NOMO-1 (cell line): Measurements from ENCODE around the gene AZU1.

Source experiments
- DNase-seq, 2 experiments: peaks; one replicate each; lab custom pipeline; 2025; ENCODE audit not compliant: unreplicated experiment in 2 of 2; lab: John Stamatoyannopoulos, UW

Gene AZU1, protein sequence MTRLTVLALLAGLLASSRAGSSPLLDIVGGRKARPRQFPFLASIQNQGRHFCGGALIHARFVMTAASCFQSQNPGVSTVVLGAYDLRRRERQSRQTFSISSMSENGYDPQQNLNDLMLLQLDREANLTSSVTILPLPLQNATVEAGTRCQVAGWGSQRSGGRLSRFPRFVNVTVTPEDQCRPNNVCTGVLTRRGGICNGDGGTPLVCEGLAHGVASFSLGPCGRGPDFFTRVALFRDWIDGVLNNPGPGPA

DNA sequence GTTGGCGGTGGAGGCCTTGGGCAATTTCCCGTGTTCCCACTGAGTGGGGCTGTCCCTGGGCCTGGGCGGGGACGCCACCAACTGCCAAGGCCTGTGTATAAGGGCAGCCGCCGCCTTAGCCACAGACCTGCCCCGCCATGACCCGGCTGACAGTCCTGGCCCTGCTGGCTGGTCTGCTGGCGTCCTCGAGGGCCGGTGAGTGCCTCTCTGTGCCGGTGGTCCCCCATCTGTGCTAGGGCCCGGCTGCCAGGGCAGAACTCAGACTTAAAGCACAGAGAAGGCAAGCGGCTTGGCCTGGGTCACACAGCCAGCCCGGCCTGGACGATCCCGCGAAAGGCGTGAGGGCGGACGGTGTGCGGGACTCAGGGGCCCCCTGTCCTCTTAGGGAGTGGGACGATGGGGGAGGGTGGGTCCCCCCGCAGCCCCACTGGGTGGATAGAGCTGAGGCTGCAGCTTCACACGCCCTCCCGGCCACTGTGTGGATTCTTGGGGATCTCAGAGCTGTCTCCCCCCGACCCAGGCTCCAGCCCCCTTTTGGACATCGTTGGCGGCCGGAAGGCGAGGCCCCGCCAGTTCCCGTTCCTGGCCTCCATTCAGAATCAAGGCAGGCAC, at the start of gene AZU1:
Gene AZU1, plus strand, starts transcription at position 128 of the 612 bp plus-strand sequence. Its CDS starts 10 bp downstream, at position 138.
- peak; percentile 80 to 85 for DNase-seq

DNA sequence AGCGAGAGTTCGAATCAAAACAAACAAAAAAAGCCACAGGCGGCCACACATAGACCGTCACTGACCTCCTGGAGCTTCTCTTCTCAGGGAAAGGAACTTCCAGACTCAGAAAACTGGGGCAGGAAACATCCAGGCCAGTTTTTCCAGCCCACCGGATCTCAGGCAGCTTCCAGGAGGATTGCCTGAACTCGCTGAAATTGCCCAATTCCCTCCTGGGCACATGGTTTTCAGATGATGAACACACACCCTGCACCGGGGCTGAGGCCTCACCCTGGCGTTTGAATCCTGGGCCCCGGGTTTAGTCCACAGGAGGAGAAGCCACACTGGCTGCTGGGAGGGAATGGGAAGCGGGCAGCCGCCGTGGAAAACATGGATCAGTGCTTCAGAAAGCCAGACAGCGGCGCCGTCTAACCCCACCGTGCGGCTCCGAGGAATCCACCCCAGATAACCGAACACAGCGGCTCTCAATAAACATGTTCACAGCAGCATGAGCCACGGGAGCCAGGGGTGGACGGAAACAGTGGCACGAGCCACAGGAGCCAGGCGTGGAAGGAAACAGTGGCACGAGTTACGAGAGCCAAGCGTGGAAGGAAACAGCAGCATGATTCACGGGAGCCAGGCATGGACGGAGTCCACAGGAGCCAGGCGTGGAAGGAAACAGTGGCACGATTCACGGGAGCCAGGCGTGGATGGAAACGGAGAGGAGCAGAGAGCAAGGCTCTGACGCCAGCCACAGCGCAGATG, 48.6 kb upstream of the AZU1 start:
- no peak for DNase-seq

DNA sequence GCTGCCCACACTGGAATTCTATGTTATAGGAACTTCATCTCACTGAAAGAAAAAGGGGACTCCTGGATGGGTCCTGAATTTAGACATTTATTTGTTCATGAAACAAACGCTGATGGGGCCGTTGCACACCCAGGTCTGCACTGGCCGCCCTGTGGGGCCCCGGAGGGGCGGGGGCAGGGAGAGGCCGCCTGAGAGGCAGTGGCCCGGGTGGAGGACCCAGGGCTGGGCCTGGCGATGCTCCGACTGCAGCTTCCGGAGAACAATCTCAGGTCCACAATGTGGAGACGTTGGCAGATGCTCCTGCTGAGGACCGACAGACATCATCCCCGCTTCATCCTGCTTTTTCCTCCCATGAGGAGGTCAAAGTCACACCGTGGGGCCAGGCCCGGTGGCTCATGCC, 46.7 kb upstream of the AZU1 start:
- DNase-seq = no peak

DNA sequence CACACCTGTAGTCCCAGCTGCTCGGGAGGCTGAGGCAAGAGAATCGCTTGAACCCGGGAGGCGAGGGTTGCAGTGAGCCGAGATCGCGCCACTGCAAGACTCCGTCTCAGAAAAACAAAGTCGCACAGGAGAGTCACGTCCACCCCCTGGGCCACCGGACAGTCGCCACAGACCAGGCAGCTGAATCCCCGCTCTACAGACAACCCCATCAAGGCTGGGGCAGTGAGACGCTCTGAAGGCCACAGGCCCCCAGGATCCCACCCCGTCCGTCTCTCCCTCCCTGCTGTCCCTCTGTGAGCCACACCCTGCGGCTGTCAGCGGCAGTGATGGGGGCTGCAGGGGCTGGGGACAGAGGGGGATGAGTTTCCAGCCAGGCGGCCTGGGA, 45.8 kb upstream of the AZU1 start:
- no peak for DNase-seq

DNA sequence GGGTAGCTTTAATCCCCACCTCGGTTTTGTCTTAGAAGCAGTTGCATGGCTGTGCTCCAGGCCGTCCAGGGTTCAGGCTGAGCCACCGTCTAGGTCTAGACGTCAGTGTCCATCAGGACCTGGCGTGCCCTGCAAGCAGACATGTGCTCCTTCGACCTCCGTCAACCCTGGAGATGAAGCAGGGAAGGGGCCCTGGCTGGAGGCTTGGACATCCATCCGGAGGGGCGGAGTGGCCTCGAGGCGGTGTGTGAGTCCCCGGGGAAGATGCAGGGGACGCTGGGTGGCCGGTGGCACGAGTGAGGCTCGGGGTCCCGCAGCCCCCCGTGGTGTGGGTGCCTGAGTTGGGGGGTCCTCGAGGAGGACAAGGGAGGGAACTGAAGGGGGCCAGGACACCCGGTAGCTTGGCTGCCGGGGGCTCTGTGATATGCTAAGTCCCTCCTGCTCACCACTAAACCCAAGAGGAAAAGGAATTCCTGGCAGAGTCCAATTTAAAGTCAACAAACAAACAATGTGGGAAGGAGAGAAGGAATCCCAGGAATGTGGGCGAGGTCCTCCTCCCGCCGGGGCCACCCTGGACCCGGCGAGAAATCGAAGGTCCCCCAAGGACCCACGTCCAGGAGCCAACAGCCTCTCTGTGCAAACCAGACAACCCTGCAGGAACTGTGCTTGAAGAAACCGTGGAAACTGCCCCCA, 45.3 kb upstream of the AZU1 start:
- DNase-seq = no peak

DNA sequence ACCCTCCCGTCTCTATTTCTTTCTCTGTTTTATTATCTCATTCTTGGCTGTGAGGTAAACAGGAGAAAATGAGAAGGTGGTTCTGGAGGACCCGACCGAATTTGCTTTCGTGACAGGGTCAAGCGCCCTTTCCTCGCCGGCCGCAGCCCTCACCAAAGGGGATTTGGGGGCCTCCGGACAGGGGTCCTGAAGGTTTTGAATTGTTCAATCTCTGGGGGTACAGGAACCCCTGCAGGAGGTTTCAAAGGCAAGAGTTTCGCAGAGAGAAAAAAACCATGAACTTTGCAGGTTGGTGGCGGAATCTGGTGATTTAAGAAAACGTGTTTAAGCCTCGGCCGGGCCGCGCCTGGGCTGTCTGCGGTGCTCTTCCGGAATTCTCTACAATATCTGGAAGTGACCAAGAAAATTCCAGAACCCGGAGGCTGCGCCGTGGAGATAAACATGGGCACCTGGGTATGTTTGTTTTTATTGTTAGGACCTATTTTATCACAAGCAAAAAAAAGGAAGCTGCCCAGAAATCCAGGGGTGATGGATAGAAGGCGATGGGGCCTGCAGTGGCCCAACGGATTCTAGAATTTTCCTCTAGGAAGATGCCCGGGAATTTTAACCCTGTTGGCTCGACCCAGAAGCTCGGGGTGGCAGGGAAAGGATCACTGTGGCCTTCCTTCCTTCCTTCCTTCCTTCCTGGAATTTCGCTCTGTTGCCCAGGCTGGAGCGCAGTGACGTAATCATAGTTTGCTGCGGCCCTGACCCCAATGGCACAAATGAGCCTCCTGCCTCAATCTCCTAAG, 44.6 kb upstream of the AZU1 start:
- no peak for DNase-seq

DNA sequence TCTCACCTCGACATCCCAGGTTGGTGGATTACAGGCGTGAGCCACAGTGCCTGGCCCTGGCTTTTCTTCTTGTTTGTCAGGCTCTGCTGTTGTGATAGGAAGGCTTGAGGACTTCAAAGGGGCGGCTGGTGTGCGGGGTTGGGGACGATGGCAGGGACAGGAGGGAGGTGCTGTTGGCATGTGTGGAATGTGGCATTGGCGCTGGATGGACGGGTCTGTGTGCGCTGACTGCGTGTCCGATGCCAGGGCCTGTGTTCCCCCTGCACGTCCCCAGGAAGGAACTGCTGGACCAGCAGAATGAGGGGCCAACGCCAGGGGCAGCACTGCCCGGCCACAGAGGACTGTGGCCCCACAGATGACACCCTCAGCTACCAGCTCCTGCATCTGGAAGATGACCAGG, 43.1 kb upstream of the AZU1 start:
- no peak for DNase-seq

DNA sequence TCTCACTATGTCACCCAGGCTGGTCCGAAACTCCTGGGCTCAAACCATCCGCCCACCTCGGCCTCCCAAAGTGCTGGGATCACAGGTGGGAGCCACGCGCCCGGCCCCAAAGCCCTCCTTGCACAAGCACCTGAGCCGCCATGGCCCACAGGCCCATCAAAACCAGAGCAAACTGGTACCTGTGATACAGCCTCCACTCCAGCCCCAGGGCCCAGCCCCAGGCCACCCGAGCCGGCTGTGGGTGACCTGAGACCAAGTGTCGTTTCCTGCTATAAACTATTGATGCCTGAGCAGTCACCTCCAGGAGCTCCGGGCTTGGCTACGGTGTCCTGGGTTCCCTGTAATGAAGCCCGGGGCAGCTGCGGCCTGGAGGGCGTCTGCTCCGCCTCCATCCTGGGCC, 40.1 kb upstream of the AZU1 start:
- DNase-seq = no peak

DNA sequence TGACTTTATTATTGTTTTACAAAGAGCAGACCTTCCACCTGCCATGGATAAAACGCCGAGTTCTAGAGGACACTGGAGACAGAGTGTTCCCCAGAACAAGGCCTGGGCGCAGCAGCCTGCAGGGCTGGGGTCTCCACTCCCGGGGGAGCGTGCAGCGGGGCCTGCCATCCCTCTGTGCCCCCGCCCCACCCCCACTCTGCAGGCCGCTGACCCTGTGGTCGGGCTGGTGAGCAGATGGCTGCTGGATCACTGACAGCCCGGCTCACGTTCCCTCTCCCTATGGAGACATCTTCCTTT, 39.0 kb upstream of the AZU1 start:
- DNase-seq = no peak

DNA sequence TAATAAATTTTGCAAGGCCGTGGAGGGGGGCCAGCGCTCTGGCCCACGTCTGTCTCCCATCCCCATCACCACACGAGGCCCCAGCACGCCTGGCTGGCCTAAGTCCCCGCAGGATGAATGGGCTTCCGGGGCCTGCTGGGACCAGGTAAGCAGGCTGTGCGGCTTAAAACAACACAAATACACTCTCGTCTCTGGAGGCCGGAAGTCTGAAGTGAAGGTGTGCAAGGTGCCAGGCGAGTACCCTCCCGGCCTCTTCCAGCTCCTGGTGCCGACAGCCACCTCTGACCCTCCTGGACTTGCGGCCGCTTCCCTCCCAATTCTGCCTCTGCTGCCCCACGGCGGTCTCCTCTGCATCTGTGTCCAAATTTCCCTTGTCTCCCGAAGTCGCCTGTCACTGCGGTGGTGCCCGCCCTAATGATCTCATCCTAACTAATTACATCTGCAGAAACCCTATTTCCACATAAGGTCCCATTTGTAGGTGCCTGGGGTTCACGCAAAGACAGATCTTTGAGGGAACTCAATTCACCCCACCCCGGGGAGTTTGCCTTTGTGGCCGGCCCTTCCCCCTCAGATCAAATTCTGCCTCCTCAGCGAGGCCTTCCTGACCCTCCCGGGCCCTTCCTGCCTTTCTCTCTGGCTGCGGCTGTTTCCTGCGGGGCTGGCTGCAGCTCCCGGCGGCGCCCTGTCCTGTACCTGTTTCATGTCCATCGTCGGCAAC, 38.5 kb upstream of the AZU1 start:
- no peak for DNase-seq

DNA sequence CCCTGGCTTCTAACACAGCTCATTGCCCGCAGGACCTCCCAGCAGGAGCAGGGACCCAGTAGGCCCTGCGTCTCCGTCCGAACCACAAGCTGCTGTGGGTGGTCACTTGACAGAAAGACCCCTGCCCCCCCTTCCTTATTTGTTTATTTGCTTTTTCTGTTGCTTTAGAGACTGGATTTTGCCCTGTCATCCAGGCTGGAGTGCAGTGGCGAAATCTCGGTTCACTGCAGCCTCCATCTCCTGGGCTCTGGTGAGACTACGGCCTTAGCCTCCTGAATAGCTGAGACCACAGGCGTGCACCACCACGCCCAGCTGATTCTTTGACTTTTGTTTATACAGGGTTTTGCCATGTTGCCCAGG, 38.0 kb upstream of the AZU1 start:
- DNase-seq = no peak

DNA sequence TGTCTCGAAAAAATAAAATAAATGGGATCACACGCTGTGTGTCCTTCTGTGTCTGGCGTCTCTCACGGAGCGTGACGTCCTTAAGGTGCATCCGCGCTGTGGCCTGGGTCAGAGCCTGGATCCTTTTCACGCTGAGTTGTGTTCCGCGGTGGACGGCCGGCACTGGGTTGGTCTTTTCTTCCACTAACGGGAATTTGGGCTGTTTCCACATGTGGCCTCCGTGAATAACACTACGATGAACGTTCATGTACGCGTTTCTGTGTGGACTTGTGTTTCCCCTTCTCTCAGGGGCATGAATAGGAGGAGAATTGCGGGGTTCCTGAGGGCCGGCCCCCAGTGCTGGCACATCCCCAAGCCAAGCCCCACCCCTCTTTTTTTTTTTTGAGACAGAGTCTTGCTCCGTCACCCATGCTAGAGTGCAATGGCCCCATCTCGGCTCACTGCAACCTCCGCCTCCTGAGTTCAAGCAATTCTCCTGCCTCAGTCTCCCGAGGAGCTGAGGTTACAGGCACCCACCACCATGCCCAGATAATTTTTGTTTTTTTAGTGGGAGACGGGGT, 36.5 kb upstream of the AZU1 start:
- DNase-seq = no peak

DNA sequence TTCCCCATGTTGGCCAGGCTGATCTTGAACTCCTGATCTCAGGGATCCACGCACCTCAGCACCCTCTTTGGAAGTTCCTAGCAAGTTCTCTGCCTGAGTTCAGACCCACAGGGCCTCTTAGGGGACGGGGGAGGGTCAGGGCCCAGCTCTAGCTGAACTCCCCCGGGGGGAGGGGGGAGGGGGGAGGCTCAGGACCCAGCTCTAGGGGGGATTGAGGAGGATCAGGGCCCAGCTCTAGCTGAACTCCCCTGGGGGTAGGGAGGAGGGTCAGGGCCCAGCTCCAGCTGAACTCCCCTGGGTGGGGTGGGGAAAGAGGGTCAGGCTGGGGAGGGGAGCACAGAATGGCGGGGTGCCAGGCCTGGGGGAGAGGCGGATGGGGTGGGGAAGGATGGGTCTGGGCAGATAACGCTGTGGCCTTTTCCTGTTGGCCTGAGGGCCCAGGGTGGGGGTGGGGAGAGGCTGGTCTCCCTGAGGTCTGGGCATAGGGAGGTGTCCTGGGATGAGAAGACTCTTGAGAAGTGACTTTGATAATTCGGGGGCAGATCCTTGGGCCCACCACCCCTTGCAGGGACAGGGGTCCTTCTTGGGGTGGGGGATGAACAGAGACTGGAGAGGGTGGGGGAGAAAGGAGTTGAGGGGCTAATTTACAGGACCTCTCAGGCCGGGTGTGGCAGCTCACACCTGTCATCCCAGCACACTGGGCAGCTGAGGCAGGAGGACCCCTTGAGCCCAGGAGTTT, 35.9 kb upstream of the AZU1 start:
- DNase-seq = no peak

DNA sequence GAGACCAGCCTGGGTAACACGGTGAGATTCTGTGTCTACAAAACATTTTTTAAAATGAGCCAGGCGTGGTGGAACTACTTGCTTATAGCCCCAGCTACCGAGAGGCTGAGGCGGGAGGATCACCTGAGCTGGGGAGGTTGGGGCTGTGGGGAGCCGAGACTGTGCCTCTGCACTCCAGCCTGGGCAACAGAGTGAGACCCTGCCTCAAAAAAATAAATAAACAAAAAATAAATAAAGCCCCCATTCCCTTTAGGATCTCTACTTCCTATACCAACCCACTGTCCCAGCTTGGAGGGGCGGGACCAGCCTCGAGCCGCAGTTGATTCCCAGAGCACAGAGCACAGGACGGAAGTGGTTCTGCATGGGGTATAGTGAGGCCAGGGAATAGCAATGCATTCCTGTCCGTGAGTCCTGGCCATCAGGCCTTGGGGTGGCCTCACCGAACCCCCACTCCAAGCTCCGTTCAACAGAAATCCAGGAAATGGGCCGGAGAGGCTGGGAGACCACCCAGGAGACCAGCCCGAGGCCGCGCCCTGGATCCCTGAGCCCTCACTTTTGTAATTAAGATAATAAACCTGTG, 35.2 kb upstream of the AZU1 start:
- DNase-seq = no peak

DNA sequence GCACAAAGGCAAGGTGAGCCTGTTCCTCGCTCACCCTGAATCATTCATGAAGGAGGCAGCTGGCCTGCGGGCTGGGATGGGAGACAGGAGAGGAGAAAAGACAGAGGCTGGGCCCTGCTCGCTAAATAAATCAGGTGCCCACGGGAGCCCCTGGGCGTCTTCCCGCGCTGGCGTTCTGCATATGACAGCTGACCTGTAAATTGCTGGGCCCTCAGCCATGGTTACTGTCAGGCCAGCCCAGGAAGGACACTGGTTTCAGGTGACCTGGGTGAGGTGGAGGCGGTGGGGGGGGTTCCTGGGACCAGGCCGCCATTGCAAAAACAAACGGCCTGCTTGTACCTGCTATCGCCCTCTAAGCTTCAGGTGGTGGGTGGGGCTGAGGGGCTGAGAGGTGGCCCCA, 33.8 kb upstream of the AZU1 start:
- DNase-seq = no peak

DNA sequence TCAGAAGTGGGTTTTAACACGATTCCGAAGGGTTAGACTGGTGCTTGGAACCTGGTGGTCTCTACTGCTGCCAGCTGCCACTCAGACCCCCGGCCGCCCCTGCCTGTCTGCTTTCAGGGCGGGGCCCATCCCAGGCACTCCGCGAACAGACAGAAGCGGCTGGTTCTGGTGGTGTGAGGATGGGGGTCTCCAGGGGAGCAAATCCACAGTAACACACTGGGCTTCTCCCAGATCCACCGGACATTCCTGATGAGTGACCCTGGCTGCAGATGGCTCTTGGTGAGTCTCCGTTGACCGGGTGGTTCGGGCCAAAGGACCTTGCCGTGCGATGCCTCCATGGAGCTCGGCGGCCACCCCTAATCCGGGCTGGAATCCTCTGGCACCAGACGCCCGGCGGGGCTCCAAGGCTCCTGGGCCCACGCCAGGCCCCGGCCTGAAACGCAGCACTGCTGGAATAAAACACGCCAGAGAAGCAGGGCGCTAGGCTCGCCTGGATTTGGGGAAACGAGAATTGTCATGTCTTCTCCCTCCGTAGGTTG, 32.5 kb upstream of the AZU1 start:
- DNase-seq = no peak

DNA sequence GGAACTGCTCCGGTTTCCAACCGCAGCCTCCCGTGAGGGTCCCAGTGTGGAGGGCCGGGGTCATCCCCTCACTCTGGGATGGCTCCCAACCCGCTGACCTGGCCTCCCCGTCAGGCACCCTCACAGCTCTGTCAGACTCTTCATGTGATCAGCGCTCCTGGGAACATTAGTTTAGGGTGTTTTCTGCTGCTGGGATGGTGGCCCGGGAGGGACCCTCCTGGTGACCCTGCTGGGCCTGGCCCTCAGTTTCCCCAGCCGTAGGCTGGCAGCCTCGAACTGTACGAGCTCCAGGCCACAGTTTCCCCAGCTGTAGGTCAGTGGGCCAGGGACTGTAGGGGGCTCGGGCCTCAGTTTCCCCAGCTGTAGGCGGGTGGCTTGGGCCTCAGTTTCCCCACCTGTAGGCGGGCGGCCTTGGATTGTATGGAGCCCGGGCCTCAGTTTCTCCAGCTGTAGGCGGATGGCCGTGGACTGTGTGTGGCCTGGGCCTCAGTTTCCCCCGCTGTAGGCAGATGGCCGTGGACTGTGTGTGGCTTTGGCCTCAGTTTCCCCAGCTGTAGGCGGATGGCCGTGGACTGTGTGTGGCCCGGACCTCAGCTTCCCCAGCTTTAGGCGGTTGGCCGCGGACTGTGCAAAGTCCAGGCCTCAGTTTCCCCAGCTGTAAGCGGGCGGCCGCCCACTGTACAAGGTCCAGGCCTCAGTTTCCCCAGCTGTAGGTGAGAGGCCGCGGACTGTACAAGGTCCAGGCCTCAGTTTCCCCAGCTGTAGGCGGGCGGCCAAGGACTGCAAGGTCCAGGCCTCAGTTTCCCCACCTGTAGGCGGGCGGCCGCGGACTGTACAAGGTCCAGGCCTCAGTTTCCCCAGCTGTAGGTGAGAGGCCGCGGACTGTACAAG, 31.7 kb upstream of the AZU1 start:
- DNase-seq = no peak
